Measurements from ENCODE around the gene RPL15. TPM values are rescaled to one million over a fixed set of nuclear protein-coding genes. Genes with fewer than 3 reads are reported as not detected.

Gene RPL15
- total and polyA plus RNA-seq, 2 of the 8 experiments (the other 6 are each of a cell fraction or from before 2014, with no cell fraction given), result 2,819 to 6,473 TPM

DNA sequence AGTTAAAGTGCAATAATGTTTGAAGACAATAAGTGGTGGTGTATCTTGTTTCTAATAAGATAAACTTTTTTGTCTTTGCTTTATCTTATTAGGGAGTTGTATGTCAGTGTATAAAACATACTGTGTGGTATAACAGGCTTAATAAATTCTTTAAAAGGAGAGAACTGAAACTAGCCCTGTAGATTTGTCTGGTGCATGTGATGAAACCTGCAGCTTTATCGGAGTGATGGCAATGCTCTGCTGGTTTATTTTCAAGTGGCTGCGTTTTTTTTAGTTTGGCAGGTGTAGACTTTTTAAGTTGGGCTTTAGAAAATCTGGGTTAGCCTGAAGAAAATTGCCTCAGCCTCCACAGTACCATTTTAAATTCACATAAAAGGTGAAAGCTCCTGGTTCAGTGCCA is 2.7 kb downstream of the RPL15 start:
- Histone ChIP-seq H4K8ac (ENCODE audit: extremely low read depth, insufficient read depth, low read length) (no peak overlapping the region), H2BK12ac (ENCODE audit: low read depth, low read length) (no peak overlapping the region), H2BK20ac (ENCODE audit: low read length) (no peak overlapping the region), H4K20me1 (replicated peaks in 1 of 2; ENCODE audit: control insufficient read depth in 1 of 2, insufficient read depth in 2 of 2, low read length in 2 of 2) (peaks cover 9 to 14% of the 10 kb centered on the region in 2 experiments), H2BK5ac (ENCODE audit: low read depth, low read length) (no peak overlapping the region), H4K5ac (ENCODE audit: insufficient read length, low read depth, low read length) (no peak overlapping the region), H3K23ac (ENCODE audit: insufficient read length) (no peak overlapping the region), H3K36me3 (ENCODE audit: control insufficient read depth in 2 of 4, insufficient read depth in 4 of 4, low read length in 3 of 4) (peaks cover 15 to 36% (median 22%) of the 10 kb centered on the region in 4 experiments), H3K9me3 (ENCODE audit: insufficient read depth in 2 of 2, low read depth in 1 of 2, low read length in 1 of 2) (no peaks in the 10 kb centered on the region), H3K4me3 (ENCODE audit: extremely low read depth in 1 of 4, insufficient read depth in 2 of 4, low read depth in 3 of 4, low read length in 4 of 4) (peak overlapping the region in 1 of 4 experiments; percentile 10; a peak in 1 of 8 replicates), H3K27me3 (replicated peaks in 1 of 4; ENCODE audit: control insufficient read depth in 3 of 4, extremely low read depth in 1 of 4, insufficient read depth in 3 of 4, low read length in 3 of 4) (no peaks in the 10 kb centered on the region; a peak in 1 of 7 replicates), H3K79me2 (ENCODE audit: control insufficient read depth in 1 of 2, insufficient read depth in 2 of 2, low read length in 2 of 2) (peaks cover 0 to 36% of the 10 kb centered on the region in 2 experiments; a peak in 3 of 4 replicates), H3K14ac (ENCODE audit: insufficient read length) (no peak overlapping the region), H4K91ac (replicated peaks; ENCODE audit: insufficient read length, low read length) (no peak overlapping the region), H3K4ac (replicated peaks; ENCODE audit: insufficient read length, low read depth, low read length) (no peak overlapping the region), H3K23me2 (ENCODE audit: low read depth, low read length) (peaks cover 17% of the 10 kb centered on the region), H3K56ac (replicated peaks; ENCODE audit: insufficient read length, low read depth, low read length) (no peak overlapping the region), H3K4me2 (ENCODE audit: insufficient read depth in 1 of 2, low read depth in 2 of 2, low read length in 2 of 2) (peak overlapping the region in 1 of 2 experiments; percentile 18; a peak in 1 of 4 replicates), H3K18ac (ENCODE audit: extremely low read depth, low read length) (no peak overlapping the region), H2BK15ac (ENCODE audit: low read length) (no peak overlapping the region), H3K4me1 (replicated peaks in 1 of 4; ENCODE audit: control insufficient read depth in 3 of 4, insufficient read depth in 4 of 4, low read length in 3 of 4) (peaks cover 5 to 10% (median 6%) of the 10 kb centered on the region in 4 experiments; a peak in 5 of 7 replicates), H3K27ac (ENCODE audit: low read depth, low read length) (no peak overlapping the region), H2AK5ac (ENCODE audit: low read depth, low read length) (no peak overlapping the region), H3K9ac (replicated peaks in 1 of 4; ENCODE audit: extremely low read depth in 1 of 4, low read depth in 3 of 4, low read length in 3 of 4) (no peak overlapping the region), H3K79me1 (ENCODE audit: low read depth, low read length) (no peaks in the 10 kb centered on the region), H2AFZ (ENCODE audit: low read length) (no peak overlapping the region), H2BK120ac (replicated peaks; ENCODE audit: low read depth, low read length) (no peak overlapping the region)
- ChIA-PET POLR2A (ENCODE audit: partially characterized antibody) (interaction anchor here (0.6 to 11.5 kb wide), 8 partner anchors 12 to 77 kb away, joined by 6 to 363 read pairs (median 64); partner anchors contain the start of gene NR1D2), CTCF (ENCODE audit: partially characterized antibody) (interaction anchor here (3.5 kb wide), 1 partner anchor 7 kb away, joined by 21 read pairs; no protein-coding TSS in a partner anchor)
- 85% methylated on average over 2 of the region's 2 CpGs; no CpG with 5 or more reads in 1 of the 2 experiments for WGBS, 2 experiments (ENCODE audit: extremely low coverage in 1 of 2, insufficient coverage in 1 of 2, insufficient read length in 1 of 2, insufficient replicate concordance in 2 of 2, low coverage in 1 of 2, low lambda C conversion rate in 2 of 2, missing lambda C conversion rate in 1 of 2)
- no peak for DNase-seq (ENCODE audit: low read depth in 1 of 2, low spot score in 2 of 2)
- FAIRE-seq, result no peak
- TF ChIP-seq SP2 (IDR thresholded peaks at IDR 0.05; ENCODE audit: low read length) (no peak), TBP (IDR thresholded peaks at IDR 0.05; ENCODE audit: low read depth, low read length) (no peak), SRF (IDR thresholded peaks at IDR 0.05; ENCODE audit: low read depth, low read length) (no peak), MAFK (IDR thresholded peaks at IDR 0.05; ENCODE audit: low read depth, low read length) (no peak), RBBP5 (IDR thresholded peaks at IDR 0.05; ENCODE audit: borderline replicate concordance, low read depth, low read length) (no peak), EP300 (IDR thresholded peaks at IDR 0.05; ENCODE audit: borderline replicate concordance in 1 of 2, low read depth in 2 of 2, low read length in 2 of 2) (no peak), ASH2L (IDR thresholded peaks at IDR 0.05; ENCODE audit: low read length) (no peak), GTF2F1 (IDR thresholded peaks at IDR 0.05; ENCODE audit: borderline replicate concordance, low read depth, low read length) (no peak), TAF7 (optimal IDR thresholded peaks at IDR 0.05; ENCODE audit: borderline replicate concordance, low read depth, low read length) (no peak), KDM4A (IDR thresholded peaks at IDR 0.05; ENCODE audit: low read depth, low read length, severe bottlenecking) (no peak)
- TF ChIP-seq, protein P1, sequence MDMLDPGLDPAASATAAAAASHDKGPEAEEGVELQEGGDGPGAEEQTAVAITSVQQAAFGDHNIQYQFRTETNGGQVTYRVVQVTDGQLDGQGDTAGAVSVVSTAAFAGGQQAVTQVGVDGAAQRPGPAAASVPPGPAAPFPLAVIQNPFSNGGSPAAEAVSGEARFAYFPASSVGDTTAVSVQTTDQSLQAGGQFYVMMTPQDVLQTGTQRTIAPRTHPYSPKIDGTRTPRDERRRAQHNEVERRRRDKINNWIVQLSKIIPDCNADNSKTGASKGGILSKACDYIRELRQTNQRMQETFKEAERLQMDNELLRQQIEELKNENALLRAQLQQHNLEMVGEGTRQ (IDR thresholded peaks at IDR 0.05; ENCODE audit: low read length), result no peak
- TF ChIP-seq, protein P2, sequence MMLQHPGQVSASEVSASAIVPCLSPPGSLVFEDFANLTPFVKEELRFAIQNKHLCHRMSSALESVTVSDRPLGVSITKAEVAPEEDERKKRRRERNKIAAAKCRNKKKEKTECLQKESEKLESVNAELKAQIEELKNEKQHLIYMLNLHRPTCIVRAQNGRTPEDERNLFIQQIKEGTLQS (IDR thresholded peaks at IDR 0.05; ENCODE audit: insufficient read depth, low read depth, low read length), result no peak

Measured in H1 (cell line).